KMS-11 (cell line): ENCODE results near the gene TSPAN11.
A peak's percentile ranks its signal among the peaks of the same experiment; 100 is the strongest.
"Not testable (repeated sequence)": the region's sequence is repeated elsewhere in the genome, so short reads cannot be mapped to it uniquely, and the experiment has no call there.

ENCODE experiments used
- H2AFZ ChIP-seq: fragments of 200-600 bp; sonication (generic); 2 replicates; pipeline ENCODE4 v1.6.1; 2016; ENCODE audit warnings: antibody characterized with exemption, mixed run types, low read depth
- H3K27ac ChIP-seq: fragments of 200-600 bp; sonication (generic); 2 replicates; pipeline ENCODE4 v1.6.1; 2016; ENCODE audit warnings: mild to moderate bottlenecking, mixed run types
- H3K27me3 ChIP-seq: fragments of 200-600 bp; sonication (generic); 2 replicates; pipeline ENCODE4 v1.6.1; 2017; ENCODE audit warnings: mild to moderate bottlenecking, low read depth, mixed run types, moderate library complexity; ENCODE audit not compliant: insufficient read depth
- H3K36me3 ChIP-seq: fragments of 200-600 bp; sonication (generic); 2 replicates; pipeline ENCODE4 v1.6.1; 2017; ENCODE audit warnings: mild to moderate bottlenecking, mixed run types; ENCODE audit not compliant: insufficient read depth
- H3K4me1 ChIP-seq: fragments of 200-600 bp; sonication (generic); 2 replicates; pipeline ENCODE4 v1.6.1; 2016; ENCODE audit warnings: mild to moderate bottlenecking, low read depth, mixed run types; ENCODE audit not compliant: poor library complexity, severe bottlenecking
- H3K4me2 ChIP-seq: fragments of 200-600 bp; sonication (generic); 2 replicates; pipeline ENCODE4 v1.7.0; 2016; ENCODE audit warnings: mild to moderate bottlenecking, mixed run types
- H3K4me3 ChIP-seq: fragments of 200-600 bp; sonication (generic); IDR thresholded peaks from 2 replicates; pipeline ENCODE4 v1.6.1; 2017; ENCODE audit warnings: low read depth, low read length, mixed read lengths; ENCODE audit not compliant: insufficient read depth
- H3K79me2 ChIP-seq: fragments of 200-600 bp; sonication (generic); 2 replicates; pipeline ENCODE4 v1.6.1; 2016; ENCODE audit warnings: low read depth, mixed run types; ENCODE audit not compliant: insufficient read depth
- H3K9ac ChIP-seq: fragments of 200-600 bp; sonication (generic); 2 replicates; pipeline ENCODE4 v1.6.1; 2016; ENCODE audit warnings: mild to moderate bottlenecking, mixed run types
- H4K20me1 ChIP-seq: fragments of 200-600 bp; sonication (generic); 2 replicates; pipeline ENCODE4 v1.6.1; 2016; ENCODE audit warnings: mild to moderate bottlenecking, mixed run types; ENCODE audit not compliant: insufficient read depth
- TF ChIP-seq, protein P1 (sequence below): fragments of 200-600 bp; sonication (generic); conservative IDR thresholded peaks from 2 replicates; pipeline ENCODE4 v1.6.1; 2017; ENCODE audit warnings: low read depth, mild to moderate bottlenecking, antibody characterized with exemption, low read length, moderate library complexity, mixed read lengths

The TSPAN11 gene

DNA sequence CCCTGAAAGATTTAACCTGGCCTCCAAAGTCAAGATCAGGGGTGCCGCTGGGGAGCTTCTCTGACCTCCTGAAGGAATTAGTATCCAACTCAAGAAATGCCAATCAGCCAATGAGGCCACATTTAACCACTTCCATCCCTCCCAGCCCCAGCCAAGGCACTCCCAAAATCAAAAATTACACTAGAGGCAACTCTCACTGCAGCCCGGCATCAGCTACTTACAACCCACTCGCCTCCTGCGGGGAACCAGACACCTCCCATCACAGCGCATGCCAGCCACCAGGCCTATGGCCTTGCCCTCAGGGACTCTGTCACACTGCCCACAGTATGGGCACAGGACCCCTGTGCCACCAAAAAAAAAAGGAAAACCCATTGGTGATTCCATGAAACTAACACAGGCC is 84.8 kb downstream of the TSPAN11 start:
- TF ChIP-seq, protein P1, sequence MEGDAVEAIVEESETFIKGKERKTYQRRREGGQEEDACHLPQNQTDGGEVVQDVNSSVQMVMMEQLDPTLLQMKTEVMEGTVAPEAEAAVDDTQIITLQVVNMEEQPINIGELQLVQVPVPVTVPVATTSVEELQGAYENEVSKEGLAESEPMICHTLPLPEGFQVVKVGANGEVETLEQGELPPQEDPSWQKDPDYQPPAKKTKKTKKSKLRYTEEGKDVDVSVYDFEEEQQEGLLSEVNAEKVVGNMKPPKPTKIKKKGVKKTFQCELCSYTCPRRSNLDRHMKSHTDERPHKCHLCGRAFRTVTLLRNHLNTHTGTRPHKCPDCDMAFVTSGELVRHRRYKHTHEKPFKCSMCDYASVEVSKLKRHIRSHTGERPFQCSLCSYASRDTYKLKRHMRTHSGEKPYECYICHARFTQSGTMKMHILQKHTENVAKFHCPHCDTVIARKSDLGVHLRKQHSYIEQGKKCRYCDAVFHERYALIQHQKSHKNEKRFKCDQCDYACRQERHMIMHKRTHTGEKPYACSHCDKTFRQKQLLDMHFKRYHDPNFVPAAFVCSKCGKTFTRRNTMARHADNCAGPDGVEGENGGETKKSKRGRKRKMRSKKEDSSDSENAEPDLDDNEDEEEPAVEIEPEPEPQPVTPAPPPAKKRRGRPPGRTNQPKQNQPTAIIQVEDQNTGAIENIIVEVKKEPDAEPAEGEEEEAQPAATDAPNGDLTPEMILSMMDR: no peak
- Histone ChIP-seq H4K20me1 (no peaks in the 10 kb centered on the region), H3K9ac (no peak overlapping the region), H3K27me3 (no peaks in the 10 kb centered on the region), H3K4me3 (no peak overlapping the region), H3K79me2 (no peaks in the 10 kb centered on the region), H2AFZ (no peak overlapping the region), H3K4me2 (no peak overlapping the region), H3K27ac (no peak overlapping the region), H3K4me1 (peaks cover 2% of the 10 kb centered on the region), H3K36me3 (no peaks in the 10 kb centered on the region)

DNA sequence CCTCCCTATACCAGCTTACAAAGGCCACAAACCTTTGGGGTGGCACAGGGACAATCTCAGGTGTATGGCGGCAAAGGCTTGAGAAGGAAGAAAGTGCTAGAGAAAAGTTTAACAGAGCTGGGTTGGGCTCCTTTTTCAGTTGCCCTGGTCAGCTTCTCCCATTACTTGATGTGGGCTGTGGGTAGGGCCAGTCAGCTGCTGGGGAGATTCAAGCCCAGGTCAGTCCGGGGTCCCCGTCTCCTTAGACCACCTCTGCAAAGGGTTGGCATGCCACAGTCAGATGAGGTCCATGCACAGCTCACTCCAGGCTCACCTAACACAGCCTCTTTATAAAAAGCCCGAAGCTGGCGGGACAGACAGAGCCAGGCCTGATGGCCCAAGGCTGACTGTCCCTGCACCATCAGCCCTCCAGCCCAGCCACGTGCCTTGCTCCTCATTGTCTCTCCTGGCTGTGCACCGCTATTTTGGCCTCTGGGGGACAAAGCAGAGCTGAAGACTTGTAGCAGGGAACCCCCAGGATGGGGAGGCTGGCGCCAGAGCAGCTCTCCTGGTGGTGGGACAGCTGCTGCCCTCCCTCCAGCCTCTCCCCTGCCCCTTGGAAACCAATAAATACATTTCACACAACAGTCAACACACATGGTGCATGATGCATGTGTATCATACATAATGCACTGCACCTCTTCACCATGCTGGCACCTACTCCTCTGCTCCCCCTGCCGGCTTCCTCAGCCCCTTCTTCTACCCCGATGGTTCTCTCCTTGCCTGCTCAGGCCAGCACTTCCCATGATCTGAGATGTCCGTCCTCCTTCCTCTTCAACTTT is 85.4 kb downstream of the TSPAN11 start:
- Histone ChIP-seq H3K9ac (no peak overlapping the region), H3K4me2 (no peak overlapping the region), H2AFZ (no peak overlapping the region), H3K4me1 (no peaks in the 10 kb centered on the region), H3K79me2 (no peaks in the 10 kb centered on the region), H4K20me1 (no peaks in the 10 kb centered on the region), H3K27ac (no peak overlapping the region), H3K4me3 (no peak overlapping the region), H3K36me3 (no peaks in the 10 kb centered on the region), H3K27me3 (no peaks in the 10 kb centered on the region)
- TF ChIP-seq, protein P1: 0 out of 2 replicates have a peak, but pooled peaks have one; percentile 15

DNA sequence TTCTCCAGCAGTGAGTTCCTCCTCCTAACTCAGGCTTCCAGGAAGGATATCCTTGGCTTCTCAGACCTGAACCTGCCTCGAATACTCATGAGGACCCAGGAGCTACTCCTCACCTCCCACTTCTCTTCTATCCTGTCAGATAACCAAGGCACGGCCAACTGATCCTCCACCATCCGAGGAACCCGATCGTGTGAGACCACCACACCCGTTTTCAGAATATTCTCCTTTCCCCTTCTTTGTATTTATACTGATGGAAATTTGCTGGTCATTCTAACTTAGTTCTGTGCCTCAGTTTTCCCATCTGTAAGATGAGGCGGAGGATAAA is 86.0 kb downstream of the TSPAN11 start:
- H3K27ac ChIP-seq, H3K4me2 ChIP-seq, H3K4me3 ChIP-seq, H4K20me1 ChIP-seq, H3K4me1 ChIP-seq, H2AFZ ChIP-seq, H3K27me3 ChIP-seq, H3K79me2 ChIP-seq, H3K9ac ChIP-seq, H3K36me3 ChIP-seq: not testable (repeated sequence)
- TF ChIP-seq, protein P1: 0 out of 2 replicates have a peak, but pooled peaks have one; percentile 14

DNA sequence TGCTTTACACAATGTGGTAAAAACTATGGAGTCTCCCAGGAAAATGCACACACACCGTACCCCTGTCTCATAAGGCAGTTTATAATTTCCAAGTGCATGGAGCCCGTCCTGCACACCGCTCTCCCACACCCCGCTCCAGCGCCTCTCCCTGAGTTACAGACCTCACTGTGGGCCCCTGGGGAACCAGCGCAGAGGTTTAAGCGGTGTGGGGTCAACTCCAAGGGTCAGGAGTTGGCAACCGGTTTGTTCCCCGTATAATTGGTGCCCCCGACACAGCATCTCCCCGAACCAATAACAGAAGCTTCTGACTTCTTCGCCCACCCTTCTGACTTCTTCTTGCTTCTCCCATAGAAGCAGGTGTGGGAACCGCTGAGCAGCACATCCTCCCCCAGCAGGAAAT is 88.7 kb downstream of the TSPAN11 start:
- no peaks in the 10 kb centered on the region for H3K27me3 ChIP-seq
- no peaks in the 10 kb centered on the region for H4K20me1 ChIP-seq
- H3K79me2 ChIP-seq: no peaks in the 10 kb centered on the region
- H3K27ac ChIP-seq: no peak overlapping the region
- no peak overlapping the region for H3K4me2 ChIP-seq
- no peak overlapping the region for H3K9ac ChIP-seq
- TF ChIP-seq, protein P1: no peak
- no peaks in the 10 kb centered on the region for H3K4me1 ChIP-seq
- H3K36me3 ChIP-seq: no peaks in the 10 kb centered on the region
- no peak overlapping the region for H3K4me3 ChIP-seq
- H2AFZ ChIP-seq: no peak overlapping the region
